ENCODE measurements around the gene MYBBP1A. TPM values are rescaled to one million over a fixed set of nuclear protein-coding genes. Genes with fewer than 3 reads are reported as not detected.

MYBBP1A gene
- total and polyA plus RNA-seq, 2 donors (not counting 1 experiment from before 2014, with no cell fraction given): 72.4 to 74.4 TPM

DNA sequence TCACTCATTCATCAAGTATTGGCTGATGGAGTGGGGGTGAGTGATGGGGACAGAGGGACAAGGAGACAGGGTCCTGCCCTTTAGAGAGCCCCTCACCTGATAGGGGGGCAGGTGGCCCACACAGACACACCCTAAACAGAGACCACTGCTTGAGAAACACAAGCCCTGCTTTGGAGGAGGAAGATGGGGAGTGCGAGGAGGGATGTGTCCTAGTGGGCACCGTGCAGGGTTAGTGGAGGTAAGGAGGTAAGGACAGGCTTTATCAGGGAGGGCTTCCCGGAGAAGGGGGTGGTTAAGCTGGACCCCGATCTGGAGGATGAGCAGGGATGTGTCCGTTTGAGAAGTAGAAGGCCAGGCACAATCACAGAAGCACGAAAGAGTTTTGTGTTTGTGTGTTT, 21.0 kb upstream of the MYBBP1A start:
- Histone ChIP-seq H4K20me1 (ENCODE audit: control insufficient read depth, insufficient read depth, low read length, poor library complexity, severe bottlenecking) (no peaks in the 10 kb centered on the region), H3K27me3 (replicated peaks in 1 of 4; ENCODE audit: control extremely low read depth in 1 of 4, control insufficient read depth in 3 of 4, insufficient read depth in 4 of 4, low read length in 3 of 4) (peaks cover 0 to 7% (median 0%) of the 10 kb centered on the region in 4 experiments), H3K4me1 (ENCODE audit: control insufficient read depth in 2 of 2, insufficient read depth in 2 of 2, low read length in 2 of 2) (no peaks in the 10 kb centered on the region), H2AFZ (ENCODE audit: insufficient read depth, low read depth, low read length, poor library complexity, severe bottlenecking) (no peak overlapping the region), H3K4me3 (ENCODE audit: control extremely low read depth in 1 of 5, extremely low read depth in 1 of 5, insufficient read depth in 1 of 5, low read depth in 2 of 5, low read length in 4 of 5) (no peak overlapping the region), H3K79me2 (ENCODE audit: control insufficient read depth, insufficient read depth, low read length) (no peaks in the 10 kb centered on the region), H3K27ac (ENCODE audit: low read length in 2 of 2) (no peak overlapping the region), H3K9ac (ENCODE audit: low read length) (no peak overlapping the region), H3K36me3 (replicated peaks in 1 of 2; ENCODE audit: control extremely low read depth in 1 of 2, control insufficient read depth in 1 of 2, extremely low read depth in 1 of 2, insufficient read depth in 2 of 2, low read length in 1 of 2) (no peaks in the 10 kb centered on the region), H3K9me3 (ENCODE audit: control extremely low read depth in 1 of 3, control insufficient read depth in 2 of 3, insufficient read depth in 1 of 3, low read length in 2 of 3) (no peaks in the 10 kb centered on the region), H3K4me2 (replicated peaks; ENCODE audit: low read depth, low read length, poor library complexity, severe bottlenecking) (no peak overlapping the region)
- intact Hi-C loops (cut with micrococcal nuclease): no loop called here
- peaks cover 8% of the 10 kb centered on the region for H3K27me3 Mint-ChIP-seq
- TF ChIP-seq, protein P1, sequence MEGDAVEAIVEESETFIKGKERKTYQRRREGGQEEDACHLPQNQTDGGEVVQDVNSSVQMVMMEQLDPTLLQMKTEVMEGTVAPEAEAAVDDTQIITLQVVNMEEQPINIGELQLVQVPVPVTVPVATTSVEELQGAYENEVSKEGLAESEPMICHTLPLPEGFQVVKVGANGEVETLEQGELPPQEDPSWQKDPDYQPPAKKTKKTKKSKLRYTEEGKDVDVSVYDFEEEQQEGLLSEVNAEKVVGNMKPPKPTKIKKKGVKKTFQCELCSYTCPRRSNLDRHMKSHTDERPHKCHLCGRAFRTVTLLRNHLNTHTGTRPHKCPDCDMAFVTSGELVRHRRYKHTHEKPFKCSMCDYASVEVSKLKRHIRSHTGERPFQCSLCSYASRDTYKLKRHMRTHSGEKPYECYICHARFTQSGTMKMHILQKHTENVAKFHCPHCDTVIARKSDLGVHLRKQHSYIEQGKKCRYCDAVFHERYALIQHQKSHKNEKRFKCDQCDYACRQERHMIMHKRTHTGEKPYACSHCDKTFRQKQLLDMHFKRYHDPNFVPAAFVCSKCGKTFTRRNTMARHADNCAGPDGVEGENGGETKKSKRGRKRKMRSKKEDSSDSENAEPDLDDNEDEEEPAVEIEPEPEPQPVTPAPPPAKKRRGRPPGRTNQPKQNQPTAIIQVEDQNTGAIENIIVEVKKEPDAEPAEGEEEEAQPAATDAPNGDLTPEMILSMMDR (IDR thresholded peaks at IDR 0.05): no peak
- no peak for TF ChIP-seq EZH2 (IDR thresholded peaks at IDR 0.05; ENCODE audit: borderline replicate concordance, insufficient read depth, low read depth, low read length, poor library complexity, severe bottlenecking)
- DNase-seq (no peak), ATAC-seq (ENCODE audit: low read depth) (no peak)
- H3K9me3 Mint-ChIP-seq (ENCODE audit: insufficient read depth): no peaks in the 10 kb centered on the region
- peaks cover 6% of the 10 kb centered on the region for H3K4me1 Mint-ChIP-seq
- ChIA-PET POLR2A (no interaction called here), CTCF (interaction anchor here (1.9 kb wide), 1 partner anchor 11 kb away, joined by 4 read pairs; no protein-coding TSS in a partner anchor)
- no peak overlapping the region for H3K27ac Mint-ChIP-seq
- H3K4me3 Mint-ChIP-seq: no peak overlapping the region
- 93% methylated on average over 6 of the region's 6 CpGs for WGBS (ENCODE audit: insufficient coverage)

- H3K27ac ChIP-seq (ENCODE audit: low read length in 2 of 2): no peak overlapping the region
- TF ChIP-seq, protein P1 (IDR thresholded peaks at IDR 0.05): no peak
- no peak for TF ChIP-seq EZH2 (IDR thresholded peaks at IDR 0.05; ENCODE audit: borderline replicate concordance, insufficient read depth, low read depth, low read length, poor library complexity, severe bottlenecking)
- H3K9me3 Mint-ChIP-seq (ENCODE audit: insufficient read depth): no peaks in the 10 kb centered on the region
- no peaks in the 10 kb centered on the region for H3K4me1 ChIP-seq (ENCODE audit: control insufficient read depth in 2 of 2, insufficient read depth in 2 of 2, low read length in 2 of 2)
- peaks cover 6% of the 10 kb centered on the region for H3K4me1 Mint-ChIP-seq
- ChIA-PET CTCF (interaction anchor here (1.9 kb wide), 1 partner anchor 10 kb away, joined by 4 read pairs; no protein-coding TSS in a partner anchor), POLR2A (no interaction called here)
- H2AFZ ChIP-seq (ENCODE audit: insufficient read depth, low read depth, low read length, poor library complexity, severe bottlenecking): no peak overlapping the region
- H3K79me2 ChIP-seq (ENCODE audit: control insufficient read depth, insufficient read depth, low read length): no peaks in the 10 kb centered on the region
- no peaks in the 10 kb centered on the region for H3K9me3 ChIP-seq (ENCODE audit: control extremely low read depth in 1 of 3, control insufficient read depth in 2 of 3, insufficient read depth in 1 of 3, low read length in 2 of 3)
- H3K4me3 Mint-ChIP-seq: no peak overlapping the region
- no peak overlapping the region for H3K4me2 ChIP-seq (replicated peaks; ENCODE audit: low read depth, low read length, poor library complexity, severe bottlenecking)
- peaks cover 0 to 6% (median 0%) of the 10 kb centered on the region in 4 experiments for H3K27me3 ChIP-seq (replicated peaks in 1 of 4; ENCODE audit: control extremely low read depth in 1 of 4, control insufficient read depth in 3 of 4, insufficient read depth in 4 of 4, low read length in 3 of 4)
- H3K9ac ChIP-seq (ENCODE audit: low read length): no peak overlapping the region
- ATAC-seq (ENCODE audit: low read depth) (no peak), DNase-seq (no peak)
- H3K27me3 Mint-ChIP-seq: peaks cover 4% of the 10 kb centered on the region
- H4K20me1 ChIP-seq (ENCODE audit: control insufficient read depth, insufficient read depth, low read length, poor library complexity, severe bottlenecking): no peaks in the 10 kb centered on the region
- H3K36me3 ChIP-seq (replicated peaks in 1 of 2; ENCODE audit: control extremely low read depth in 1 of 2, control insufficient read depth in 1 of 2, extremely low read depth in 1 of 2, insufficient read depth in 2 of 2, low read length in 1 of 2): no peaks in the 10 kb centered on the region
- intact Hi-C loops (cut with micrococcal nuclease): no loop called here
- no peak overlapping the region for H3K4me3 ChIP-seq (ENCODE audit: control extremely low read depth in 1 of 5, extremely low read depth in 1 of 5, insufficient read depth in 1 of 5, low read depth in 2 of 5, low read length in 4 of 5)
- H3K27ac Mint-ChIP-seq: no peak overlapping the region
- 94% methylated on average over 8 of the region's 9 CpGs for WGBS (ENCODE audit: insufficient coverage)
Observed at GRCh38 chr17:4574448-4575045, 19.4 kb upstream of the MYBBP1A start.

All from B cell (primary cell).